ENCODE measurements around the gene TMEM187.

GRCh38 chrX:154014429-154015380 lies 42.2 kb downstream of the TMEM187 start:
- no peak for TF ChIP-seq CTCF (conservative IDR thresholded peaks at IDR 0.05; ENCODE audit: low read depth, low read length)
- no peak for TF ChIP-seq RFX5 (IDR thresholded peaks at IDR 0.05; ENCODE audit: low read depth, low read length)
- TF ChIP-seq BHLHE40 (IDR thresholded peaks at IDR 0.05; ENCODE audit: low read depth, low read length), result no peak
- TF ChIP-seq MXI1 (IDR thresholded peaks at IDR 0.05; ENCODE audit: borderline replicate concordance, low read depth, low read length), result no peak
- TF ChIP-seq POLR2A (IDR thresholded peaks at IDR 0.05; ENCODE audit: low read depth, low read length), result no peak
- TF ChIP-seq ELK1 (IDR thresholded peaks at IDR 0.05; ENCODE audit: borderline replicate concordance, low read depth, low read length), result no peak
- no peak for TF ChIP-seq RAD21 (IDR thresholded peaks at IDR 0.05; ENCODE audit: low read length)
- no peak for TF ChIP-seq RCOR1 (IDR thresholded peaks at IDR 0.05; ENCODE audit: insufficient replicate concordance, low read length)
- no peak for TF ChIP-seq FOS (IDR thresholded peaks at IDR 0.05; ENCODE audit: low read depth, low read length)
- no peak for TF ChIP-seq SMC3 (IDR thresholded peaks at IDR 0.05; ENCODE audit: low read depth, low read length)

Data from IMR-90 (cell line).